ENCODE results near the gene TGFBR3. TPM values are rescaled to one million over a fixed set of nuclear protein-coding genes. Genes with fewer than 3 reads are reported as not detected.
"Not testable (repeated sequence)": the region's sequence is repeated elsewhere in the genome, so short reads cannot be mapped to it uniquely, and the experiment has no call there.

TGFBR3 gene
- total RNA-seq, 3 donors from 2014 or later = 18.9 to 34.1 (median 20.0) TPM

DNA sequence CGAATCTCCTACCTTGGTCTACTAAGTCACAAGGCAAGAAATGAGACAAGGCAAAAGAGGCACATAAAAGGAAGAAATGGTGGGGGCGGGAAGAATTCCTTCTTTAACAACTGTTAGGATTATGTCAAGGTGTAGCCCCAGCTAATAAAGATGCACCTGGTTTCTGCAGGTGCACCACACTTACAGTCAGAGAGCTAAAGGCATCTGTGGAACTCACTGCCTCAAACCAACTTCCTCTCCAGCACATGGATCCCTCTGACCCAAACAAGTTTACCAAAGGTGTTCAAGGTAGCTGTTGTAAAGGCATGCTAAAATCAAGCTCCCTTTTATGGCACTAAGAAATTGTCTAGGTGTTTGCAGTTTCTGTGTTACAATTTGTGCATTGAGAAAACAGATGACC, 38.1 kb downstream of the TGFBR3 start:
- H3K9me3 Mint-ChIP-seq = no peaks in the 10 kb centered on the region
- H3K4me3 Mint-ChIP-seq = no peak overlapping the region
- H3K4me1 Mint-ChIP-seq (ENCODE audit: low read depth) = peaks cover 47% of the 10 kb centered on the region
- peaks cover 3% of the 10 kb centered on the region for H3K36me3 Mint-ChIP-seq (ENCODE audit: insufficient read depth)
- ATAC-seq (no peak), DNase-seq (no peak)
- H3K27me3 Mint-ChIP-seq (ENCODE audit: low read depth) = no peaks in the 10 kb centered on the region

DNA sequence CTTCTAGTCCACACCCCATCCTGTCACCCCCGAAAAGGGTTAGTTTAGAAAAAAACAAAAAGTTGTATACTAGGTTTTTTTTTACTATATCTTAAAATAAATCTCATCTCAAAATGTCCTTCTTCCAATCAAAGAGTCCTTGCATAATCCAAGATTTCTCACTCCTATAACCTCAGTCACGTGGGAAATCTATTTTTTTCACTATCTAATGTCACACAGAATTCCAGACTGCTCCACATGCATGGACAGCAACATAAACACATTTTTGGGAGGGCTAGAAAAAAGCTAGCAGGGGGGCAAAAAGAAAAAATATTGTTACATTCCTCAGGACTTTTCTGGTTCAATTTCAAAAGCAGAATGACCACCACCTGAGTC, 39.3 kb downstream of the TGFBR3 start:
- no peaks in the 10 kb centered on the region for H3K9me3 Mint-ChIP-seq
- no peak for ATAC-seq
- DNase-seq = no peak
- peaks cover 55% of the 10 kb centered on the region for H3K4me1 Mint-ChIP-seq (ENCODE audit: low read depth)
- no peaks in the 10 kb centered on the region for H3K27me3 Mint-ChIP-seq (ENCODE audit: low read depth)
- peaks cover 3% of the 10 kb centered on the region for H3K36me3 Mint-ChIP-seq (ENCODE audit: insufficient read depth)
- no peak overlapping the region for H3K4me3 Mint-ChIP-seq

DNA sequence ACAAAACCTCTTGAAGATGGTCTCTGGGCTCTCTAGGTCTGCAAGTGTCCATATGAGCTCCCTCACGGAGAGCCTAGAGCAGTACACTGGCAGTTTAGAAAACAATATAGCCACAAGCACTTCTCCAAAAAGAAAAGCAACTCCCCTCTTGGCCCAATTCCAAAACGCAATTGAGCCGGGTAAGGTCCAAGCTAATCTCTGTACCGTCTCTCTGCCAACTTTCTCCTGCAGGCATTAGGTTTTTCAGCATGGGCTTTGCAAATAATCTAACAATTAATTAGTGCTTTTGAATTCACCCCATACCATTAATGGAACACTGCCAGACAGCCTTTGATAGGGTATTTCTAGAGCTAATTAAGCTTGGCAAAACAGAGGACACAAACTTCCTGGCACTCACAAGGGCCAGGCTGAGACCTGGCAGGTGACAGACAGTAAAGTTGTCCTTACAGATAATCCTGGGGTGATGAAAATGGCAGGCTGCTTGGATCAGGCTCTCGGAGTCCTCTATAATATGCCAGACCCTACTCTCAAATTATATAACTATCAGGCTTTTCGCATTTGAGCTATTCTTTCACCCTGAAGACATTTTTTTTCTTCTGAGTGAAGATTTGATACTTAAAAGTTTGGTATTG, 39.8 kb downstream of the TGFBR3 start:
- no peaks in the 10 kb centered on the region for H3K27me3 Mint-ChIP-seq (ENCODE audit: low read depth)
- no peaks in the 10 kb centered on the region for H3K9me3 Mint-ChIP-seq
- ATAC-seq (no peak), DNase-seq (no peak)
- H3K4me1 Mint-ChIP-seq (ENCODE audit: low read depth) = peaks cover 55% of the 10 kb centered on the region
- peaks cover 3% of the 10 kb centered on the region for H3K36me3 Mint-ChIP-seq (ENCODE audit: insufficient read depth)
- no peak overlapping the region for H3K4me3 Mint-ChIP-seq

DNA sequence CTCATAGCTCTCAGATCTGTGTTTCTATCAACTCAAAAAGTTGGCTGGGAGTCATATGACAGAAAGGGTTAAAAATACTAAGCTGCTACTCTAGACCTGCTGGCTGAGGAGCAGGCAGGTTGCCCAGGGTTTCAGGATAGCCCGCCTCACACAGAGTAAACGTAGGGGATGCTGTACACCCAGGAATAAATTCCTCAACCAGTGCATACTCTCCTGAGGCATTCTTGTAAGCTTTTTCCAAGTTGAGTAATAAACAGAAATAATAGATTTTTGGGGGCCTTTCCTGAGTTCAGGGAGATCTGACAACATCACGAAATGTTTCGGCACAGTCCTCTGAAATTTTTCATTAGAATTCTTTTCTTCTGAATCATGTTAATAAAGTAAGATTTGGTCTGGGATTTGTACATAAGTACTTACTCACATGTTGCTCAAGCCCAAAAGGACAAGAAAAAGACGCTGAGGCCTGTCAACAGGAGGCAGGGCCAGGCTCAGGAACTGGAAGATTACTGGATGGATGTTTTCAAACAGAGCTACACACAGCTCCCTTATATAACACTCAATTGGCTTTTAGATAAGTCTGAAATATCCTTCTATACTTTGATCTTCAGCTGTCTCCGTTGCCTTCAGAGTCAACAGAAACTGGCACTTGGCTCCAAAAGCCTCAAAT, 41.0 kb downstream of the TGFBR3 start:
- Mint-ChIP-seq H3K36me3 (ENCODE audit: insufficient read depth) (peaks cover 3% of the 10 kb centered on the region), H3K27me3 (ENCODE audit: low read depth) (no peaks in the 10 kb centered on the region), H3K4me1 (ENCODE audit: low read depth) (peaks cover 54% of the 10 kb centered on the region), H3K4me3 (no peak overlapping the region), H3K9me3 (no peaks in the 10 kb centered on the region)
- DNase-seq = no peak
- no peak for ATAC-seq

DNA sequence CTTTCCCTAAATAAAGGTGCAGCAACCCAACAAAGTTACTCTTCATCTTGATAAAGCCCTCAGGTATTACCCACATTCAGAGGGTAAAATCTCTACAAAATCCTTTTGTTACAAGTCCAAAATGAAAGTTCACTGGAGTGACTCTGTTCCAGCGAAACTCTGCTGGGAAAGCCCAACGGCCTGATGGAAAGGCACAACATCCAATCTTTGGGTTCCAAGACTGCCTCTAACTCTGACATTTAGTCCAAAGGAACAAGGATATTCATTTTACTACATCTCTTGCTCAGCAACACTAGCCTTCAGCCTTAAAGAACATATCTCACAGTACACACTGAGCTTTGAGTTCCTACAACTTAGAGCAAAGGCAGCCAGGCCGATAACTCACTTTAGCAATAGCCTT, 42.1 kb downstream of the TGFBR3 start:
- no peaks in the 10 kb centered on the region for H3K9me3 Mint-ChIP-seq
- H3K4me1 Mint-ChIP-seq (ENCODE audit: low read depth) = peaks cover 60% of the 10 kb centered on the region
- H3K36me3 Mint-ChIP-seq (ENCODE audit: insufficient read depth) = peaks cover 3% of the 10 kb centered on the region
- ATAC-seq (no peak), DNase-seq (no peak)
- no peaks in the 10 kb centered on the region for H3K27me3 Mint-ChIP-seq (ENCODE audit: low read depth)
- H3K4me3 Mint-ChIP-seq = no peak overlapping the region

DNA sequence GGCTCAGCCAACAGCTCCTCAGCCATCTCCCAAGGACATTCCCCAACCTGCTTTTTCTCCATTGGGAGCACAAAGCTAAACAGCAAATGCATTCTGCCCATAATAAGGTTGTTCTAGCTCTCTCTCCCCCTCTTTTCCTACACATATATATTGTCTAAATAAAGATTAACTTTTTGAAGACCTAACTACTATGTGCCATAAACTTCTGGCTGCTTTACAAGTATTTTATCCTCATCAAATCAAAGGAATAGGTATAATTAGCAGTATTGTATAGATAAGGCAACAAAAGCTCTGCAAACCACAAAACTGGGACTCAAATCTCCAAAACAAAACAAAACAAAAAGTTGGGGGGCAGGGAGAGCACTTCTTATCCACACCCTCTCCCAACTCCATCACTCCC, 43.4 kb downstream of the TGFBR3 start:
- no peak for ATAC-seq

DNA sequence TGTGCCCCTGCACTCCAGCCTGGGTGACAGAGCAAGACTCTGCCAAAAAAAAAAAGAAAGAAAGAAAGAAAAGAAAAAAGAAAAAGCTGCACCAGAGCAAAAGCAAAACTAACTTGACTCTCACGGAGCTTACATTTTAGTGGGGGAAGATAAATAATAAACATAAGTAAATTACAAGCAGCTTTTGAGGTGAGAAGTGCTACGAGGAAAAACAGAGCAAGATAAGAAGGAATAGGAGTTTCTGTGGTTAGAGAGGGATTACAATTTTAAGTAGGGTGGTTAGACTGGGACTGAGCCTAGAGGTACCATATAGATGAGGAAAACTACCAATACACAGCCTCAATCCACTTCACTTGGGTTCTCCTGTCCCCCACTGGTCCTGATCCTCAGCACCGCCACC, 43.9 kb downstream of the TGFBR3 start:
- Mint-ChIP-seq H3K27me3 (ENCODE audit: low read depth) (no peaks in the 10 kb centered on the region), H3K4me1 (ENCODE audit: low read depth) (peaks cover 52% of the 10 kb centered on the region), H3K9me3 (no peaks in the 10 kb centered on the region), H3K4me3 (no peak overlapping the region), H3K36me3 (ENCODE audit: insufficient read depth) (peaks cover 3% of the 10 kb centered on the region)
- DNase-seq (no peak), ATAC-seq (no peak)

More for the DNA sequence above, 43.4 kb downstream of the TGFBR3 start:
- Mint-ChIP-seq H3K4me3 (no peak overlapping the region), H3K27me3 (ENCODE audit: low read depth) (no peaks in the 10 kb centered on the region), H3K9me3 (no peaks in the 10 kb centered on the region), H3K36me3 (ENCODE audit: insufficient read depth) (peaks cover 3% of the 10 kb centered on the region), H3K4me1 (ENCODE audit: low read depth) (peaks cover 53% of the 10 kb centered on the region)
- no peak for DNase-seq

DNA sequence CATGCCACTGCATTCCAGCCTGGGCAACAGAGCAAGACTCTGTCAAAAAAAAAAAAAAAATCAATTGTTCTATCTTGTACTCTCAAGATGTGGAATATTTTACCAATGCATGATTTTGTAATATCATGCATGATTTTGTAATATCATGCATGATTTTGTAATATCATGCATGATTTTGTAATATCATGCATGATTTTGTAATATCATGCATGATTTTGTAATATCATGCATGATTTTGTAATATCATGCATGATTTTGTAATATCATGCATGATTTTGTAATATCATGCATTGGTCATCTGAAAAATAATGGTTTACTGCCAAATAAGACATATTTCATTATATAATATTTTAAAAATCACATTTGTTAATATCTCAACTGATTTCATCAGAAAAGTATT, 45.7 kb downstream of the TGFBR3 start:
- H3K4me1 Mint-ChIP-seq (ENCODE audit: low read depth) = peaks cover 38% of the 10 kb centered on the region
- not testable (repeated sequence) for H3K36me3 Mint-ChIP-seq (ENCODE audit: insufficient read depth); H3K9me3 Mint-ChIP-seq; ATAC-seq; DNase-seq; H3K4me3 Mint-ChIP-seq; H3K27me3 Mint-ChIP-seq (ENCODE audit: low read depth)

DNA sequence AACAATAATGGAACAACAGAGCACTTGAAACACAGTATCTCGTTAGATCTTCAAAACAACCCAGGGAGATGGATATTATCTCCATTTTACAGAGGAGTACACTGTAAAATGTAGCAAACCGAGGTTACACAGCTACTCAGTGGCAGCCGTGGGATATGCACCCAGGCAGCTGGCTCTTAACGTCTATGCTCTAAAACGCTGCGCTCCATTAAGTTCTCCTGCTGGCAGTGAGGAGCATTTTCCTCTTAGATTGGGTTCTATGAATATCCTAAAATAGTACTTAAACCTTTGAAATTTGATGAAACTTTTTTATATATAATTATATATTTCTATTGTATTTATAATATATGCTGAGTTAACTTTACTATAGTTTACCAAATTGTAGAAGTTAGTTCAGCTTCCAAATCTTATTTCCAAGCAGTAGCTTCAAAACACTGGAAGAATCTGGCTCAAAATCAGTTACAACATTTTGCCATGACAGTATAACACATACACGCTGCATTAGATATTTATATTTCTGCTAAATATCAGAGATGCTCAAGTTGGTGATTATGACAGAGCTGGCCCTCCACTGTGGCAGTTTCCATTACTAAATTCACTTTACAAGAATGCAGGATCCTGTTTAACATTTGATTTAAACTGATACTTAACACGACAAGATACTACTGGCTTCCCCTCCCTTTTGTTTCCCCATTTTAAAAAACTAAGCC, 49.5 kb downstream of the TGFBR3 start:
- no peak overlapping the region for H3K4me3 Mint-ChIP-seq
- no peaks in the 10 kb centered on the region for H3K27me3 Mint-ChIP-seq (ENCODE audit: low read depth)
- H3K4me1 Mint-ChIP-seq (ENCODE audit: low read depth) = peaks cover 10% of the 10 kb centered on the region
- ATAC-seq = no peak
- DNase-seq = no peak
- H3K36me3 Mint-ChIP-seq (ENCODE audit: insufficient read depth) = peaks cover 4% of the 10 kb centered on the region
- H3K9me3 Mint-ChIP-seq = no peaks in the 10 kb centered on the region

DNA sequence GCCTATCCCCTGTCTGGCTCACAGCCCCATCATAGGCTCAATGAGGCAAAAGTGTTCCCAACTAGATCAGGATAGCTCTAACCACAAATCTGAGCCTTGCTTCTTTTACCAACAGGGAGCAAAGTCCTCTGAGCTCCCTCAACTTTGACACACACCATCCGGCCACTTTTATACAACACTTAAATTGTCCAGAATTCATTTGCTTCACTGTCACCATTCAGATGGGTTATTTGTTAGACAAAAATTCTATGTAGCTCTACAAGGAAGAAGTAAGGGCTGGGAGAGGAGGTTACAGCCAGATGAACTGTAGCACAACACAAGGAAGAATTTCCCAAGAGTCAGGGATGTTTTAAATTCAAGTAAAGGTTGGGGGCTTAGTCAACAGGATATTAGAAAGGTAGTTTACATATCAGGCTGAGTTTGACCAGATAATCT, 50.8 kb downstream of the TGFBR3 start:
- Mint-ChIP-seq H3K4me1 (ENCODE audit: low read depth) (peaks cover 22% of the 10 kb centered on the region), H3K27me3 (ENCODE audit: low read depth) (no peaks in the 10 kb centered on the region), H3K4me3 (no peak overlapping the region), H3K36me3 (ENCODE audit: insufficient read depth) (peaks cover 4% of the 10 kb centered on the region), H3K9me3 (no peaks in the 10 kb centered on the region)
- DNase-seq = no peak
- no peak for ATAC-seq

DNA sequence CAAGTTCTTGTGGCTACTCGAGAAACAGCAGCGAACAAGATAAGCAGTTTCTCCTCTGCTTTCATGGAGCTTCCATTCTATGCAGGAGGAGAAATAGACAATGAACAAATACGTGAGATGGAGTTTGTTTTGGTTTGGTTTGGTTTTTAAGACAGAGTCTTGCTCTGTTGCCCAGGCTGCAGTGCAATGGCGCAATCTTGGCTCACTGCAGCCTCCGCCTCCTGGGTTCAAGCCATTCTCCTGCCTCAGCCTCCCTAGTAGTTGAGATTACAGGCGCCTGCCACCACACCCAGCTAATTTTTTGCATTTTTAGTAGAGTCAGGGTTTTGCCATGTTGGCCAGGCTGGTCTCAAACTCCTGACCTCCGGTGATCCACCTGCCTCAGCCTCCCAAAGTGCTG, 51.4 kb downstream of the TGFBR3 start:
- H3K36me3 Mint-ChIP-seq (ENCODE audit: insufficient read depth); DNase-seq; H3K27me3 Mint-ChIP-seq (ENCODE audit: low read depth); ATAC-seq; H3K9me3 Mint-ChIP-seq; H3K4me3 Mint-ChIP-seq: not testable (repeated sequence)
- peaks cover 26% of the 10 kb centered on the region for H3K4me1 Mint-ChIP-seq (ENCODE audit: low read depth)

DNA sequence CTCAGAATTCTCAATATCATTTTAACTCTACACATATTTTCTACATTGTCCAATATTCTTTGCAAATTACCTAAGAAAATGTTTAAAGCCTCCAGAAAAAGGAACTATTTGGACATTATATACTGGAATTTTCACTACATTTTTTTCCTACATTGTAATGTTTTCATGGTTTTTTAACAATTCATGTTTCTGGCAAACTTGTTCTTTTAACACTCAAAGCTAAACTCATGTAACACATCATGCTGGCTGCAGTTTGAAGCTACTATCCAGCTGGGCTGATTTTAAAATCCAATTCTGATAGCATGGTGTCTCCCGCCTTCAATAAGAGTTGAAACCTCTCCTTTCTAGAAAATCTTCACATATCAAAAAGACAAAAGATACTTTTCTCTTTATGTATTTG, 52.0 kb downstream of the TGFBR3 start:
- ATAC-seq = no peak
- Mint-ChIP-seq H3K4me1 (ENCODE audit: low read depth) (peaks cover 22% of the 10 kb centered on the region), H3K4me3 (no peak overlapping the region), H3K9me3 (no peaks in the 10 kb centered on the region), H3K36me3 (ENCODE audit: insufficient read depth) (peaks cover 4% of the 10 kb centered on the region), H3K27me3 (ENCODE audit: low read depth) (no peaks in the 10 kb centered on the region)
- DNase-seq = no peak

DNA sequence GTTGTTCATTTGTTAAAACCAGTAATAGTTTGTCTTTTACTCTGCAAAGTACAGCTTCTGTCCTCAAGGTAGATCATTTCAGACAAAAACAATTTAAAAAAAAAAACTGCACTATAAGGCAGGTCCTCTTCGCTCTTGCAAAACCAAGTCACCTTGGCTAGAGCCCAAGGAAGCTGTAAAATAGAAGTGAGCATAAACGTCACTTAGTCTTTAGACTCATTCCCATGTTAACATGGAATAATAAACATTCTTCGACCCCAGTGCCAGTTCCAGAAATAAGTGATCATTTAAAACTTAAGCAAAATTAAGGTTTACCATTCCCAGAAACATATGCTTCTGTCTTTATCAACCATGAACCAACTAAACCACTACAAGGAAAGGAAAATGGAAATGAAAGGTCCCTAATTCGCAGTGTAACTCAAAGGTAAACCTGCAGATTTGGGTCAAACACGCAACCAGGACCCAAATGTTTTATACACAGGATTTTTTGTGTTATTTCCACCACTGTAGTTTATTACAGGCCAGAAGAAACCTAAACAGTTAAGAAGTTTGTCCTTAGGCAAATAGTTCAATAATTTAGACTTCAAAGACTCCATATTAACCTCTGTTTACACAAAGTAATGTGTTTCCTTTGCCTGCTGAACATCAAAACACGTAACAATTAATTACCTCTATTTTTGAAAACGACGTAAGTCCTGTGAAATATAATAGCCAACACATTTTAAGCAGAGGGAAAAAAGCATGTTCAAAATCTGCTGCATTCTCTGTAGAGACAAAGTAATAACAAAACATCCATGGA, 54.6 kb downstream of the TGFBR3 start:
- no peaks in the 10 kb centered on the region for H3K9me3 Mint-ChIP-seq
- H3K27me3 Mint-ChIP-seq (ENCODE audit: low read depth) = no peaks in the 10 kb centered on the region

More for the DNA sequence above, 54.6 kb downstream of the TGFBR3 start:
- no peak for DNase-seq
- peaks cover 4% of the 10 kb centered on the region for H3K36me3 Mint-ChIP-seq (ENCODE audit: insufficient read depth)
- H3K4me3 Mint-ChIP-seq = no peak overlapping the region
- ATAC-seq = no peak
- H3K4me1 Mint-ChIP-seq (ENCODE audit: low read depth) = peaks cover 32% of the 10 kb centered on the region
